H9 (cell line): Measurements from ENCODE around the gene ERCC8. TPM values are rescaled to one million over a fixed set of nuclear protein-coding genes. Genes with fewer than 3 reads are reported as not detected.

Experiments
- DNase-seq: peaks from one replicate; pipeline ENCODE4 v3.0.0-alpha.2; 2017
- H2AFZ ChIP-seq: one replicate; pipeline ENCODE4 v1.6.1; 2013; ENCODE audit warnings: mild to moderate bottlenecking, low read length, control low read depth, moderate library complexity
- H2AK5ac ChIP-seq: 2 replicates; pipeline ENCODE4 v1.6.1; 2013; ENCODE audit warnings: low read length, control low read depth, mixed read lengths; ENCODE audit not compliant: insufficient read length
- H2BK120ac ChIP-seq: one replicate; pipeline ENCODE4 v1.6.1; 2013; ENCODE audit warnings: low read depth, mild to moderate bottlenecking, low read length, control low read depth, inconsistent platforms; ENCODE audit not compliant: poor library complexity, severe bottlenecking
- H2BK12ac ChIP-seq: 2 replicates; pipeline ENCODE4 v1.6.1; 2013; ENCODE audit warnings: low read length, control low read depth, mixed read lengths, low read depth; ENCODE audit not compliant: insufficient read length
- H2BK15ac ChIP-seq: 2 replicates; pipeline ENCODE4 v1.6.1; 2013; ENCODE audit warnings: low read depth, low read length, control low read depth
- H2BK20ac ChIP-seq: one replicate; pipeline ENCODE4 v1.6.1; 2013; ENCODE audit warnings: low read depth, mild to moderate bottlenecking, low read length, control low read depth, inconsistent platforms; ENCODE audit not compliant: poor library complexity, severe bottlenecking
- H2BK5ac ChIP-seq: 2 replicates; pipeline ENCODE4 v1.6.1; 2013; ENCODE audit warnings: low read length, control low read depth, mixed read lengths; ENCODE audit not compliant: insufficient read length
- H3K14ac ChIP-seq: 2 replicates; pipeline ENCODE4 v1.6.1; 2013; ENCODE audit warnings: low read length, control low read depth; ENCODE audit not compliant: insufficient read depth
- H3K18ac ChIP-seq: 2 replicates; pipeline ENCODE4 v1.6.1; 2013; ENCODE audit warnings: low read depth, mild to moderate bottlenecking, mixed read lengths, low read length, control low read depth; ENCODE audit not compliant: insufficient read length
- H3K23ac ChIP-seq: 2 replicates; pipeline ENCODE4 v1.6.1; 2013; ENCODE audit warnings: low read length, control low read depth, mixed read lengths, low read depth; ENCODE audit not compliant: insufficient read length
- H3K23me2 ChIP-seq: 2 replicates; pipeline ENCODE4 v1.6.1; 2013; ENCODE audit warnings: low read depth, mild to moderate bottlenecking, mixed read lengths, low read length, control low read depth; ENCODE audit not compliant: insufficient read length, poor library complexity, severe bottlenecking
- H3K27ac ChIP-seq: 2 replicates; pipeline ENCODE4 v1.5.1; 2013; ENCODE audit warnings: low read length, control low read depth, mixed read lengths, low read depth; ENCODE audit not compliant: insufficient read length
- H3K27me3 ChIP-seq: 2 replicates; pipeline ENCODE4 v1.6.1; 2013; ENCODE audit warnings: low read length, control low read depth, inconsistent platforms; ENCODE audit not compliant: insufficient read depth
- H3K4ac ChIP-seq: 2 replicates; pipeline ENCODE4 v1.6.1; 2013; ENCODE audit warnings: low read depth, mild to moderate bottlenecking, control low read depth, inconsistent platforms, low read length, moderate library complexity
- H3K4me1 ChIP-seq: 2 replicates; pipeline ENCODE4 v1.6.1; 2013; ENCODE audit warnings: low read length, control low read depth, inconsistent platforms; ENCODE audit not compliant: insufficient read depth
- H3K4me2 ChIP-seq: 2 replicates; pipeline ENCODE4 v1.6.1; 2013; ENCODE audit warnings: low read length, control low read depth, mixed read lengths; ENCODE audit not compliant: insufficient read length, insufficient read depth
- H3K56ac ChIP-seq: 2 replicates; pipeline ENCODE4 v1.6.1; 2013; ENCODE audit warnings: low read depth, mild to moderate bottlenecking, mixed read lengths, low read length, control low read depth; ENCODE audit not compliant: insufficient read length
- H3K79me1 ChIP-seq: 2 replicates; pipeline ENCODE4 v1.6.1; 2013; ENCODE audit warnings: low read depth, mild to moderate bottlenecking, moderate library complexity, low read length, control low read depth, inconsistent platforms; ENCODE audit not compliant: insufficient read depth, poor library complexity, severe bottlenecking
- H3K79me2 ChIP-seq: 2 replicates; pipeline ENCODE4 v1.6.1; 2013; ENCODE audit warnings: low read length, control low read depth, inconsistent platforms; ENCODE audit not compliant: insufficient read depth
- H3K9ac ChIP-seq: 2 replicates; pipeline ENCODE4 v1.6.1; 2013; ENCODE audit warnings: low read length, control low read depth, mixed read lengths; ENCODE audit not compliant: insufficient read length; ENCODE audit errors: extremely low read depth
- H3K9me3 ChIP-seq: one replicate; pipeline ENCODE4 v1.6.1; 2013; ENCODE audit warnings: low read depth, low read length, inconsistent platforms; ENCODE audit not compliant: control insufficient read depth
- H3T11ph ChIP-seq: one replicate; pipeline ENCODE4 v1.6.1; 2013; ENCODE audit warnings: mild to moderate bottlenecking, low read length, control low read depth, inconsistent platforms
- H4K20me1 ChIP-seq: one replicate; pipeline ENCODE4 v1.6.1; 2013; ENCODE audit not compliant: control insufficient read depth, insufficient read length, insufficient read depth
- H4K5ac ChIP-seq: 2 replicates; pipeline ENCODE4 v1.6.1; 2013; ENCODE audit warnings: low read depth, mild to moderate bottlenecking, mixed read lengths, low read length, control low read depth; ENCODE audit not compliant: insufficient read length
- H4K8ac ChIP-seq: replicated peaks from 2 replicates; pipeline ENCODE4 v1.6.1; 2013; ENCODE audit warnings: low read length, control low read depth, mixed read lengths, low read depth; ENCODE audit not compliant: insufficient read length
- H4K91ac ChIP-seq: 2 replicates; pipeline ENCODE4 v1.6.1; 2013; ENCODE audit warnings: low read depth, mild to moderate bottlenecking, moderate library complexity, mixed read lengths, low read length, control low read depth; ENCODE audit not compliant: insufficient read length
- H3K27ac Mint-ChIP-seq, 3 experiments: 2 replicates in 2 of 3; 3 replicates in 1 of 3; pipeline ENCODE4 v1.8.0; 2020 to 2021; ENCODE audit warnings: mixed read lengths in 3 of 3, mild to moderate bottlenecking in 1 of 3, moderate library complexity in 1 of 3
- H3K27me3 Mint-ChIP-seq: 2 replicates; pipeline ENCODE4 v1.8.0; 2021; ENCODE audit warnings: low read depth, mild to moderate bottlenecking, moderate library complexity, mixed read lengths
- H3K36me3 Mint-ChIP-seq, 3 experiments: 2 replicates in 2 of 3; 3 replicates in 1 of 3; pipeline ENCODE4 v1.8.0; 2020 to 2021; ENCODE audit warnings: low read depth in 3 of 3, mixed read lengths in 3 of 3; ENCODE audit not compliant: insufficient read depth in 1 of 3
- H3K4me1 Mint-ChIP-seq, 2 experiments: 2 replicates each; pipeline ENCODE4 v1.8.0; 2020; ENCODE audit warnings: mixed read lengths in 2 of 2
- H3K4me3 Mint-ChIP-seq, 2 experiments: 2 replicates in 1 of 2; 3 replicates in 1 of 2; pipeline ENCODE4 v1.8.0; 2020 to 2021; ENCODE audit warnings: mild to moderate bottlenecking in 2 of 2, mixed read lengths in 2 of 2, moderate library complexity in 1 of 2
- H3K9me3 Mint-ChIP-seq, 2 experiments: 2 replicates in 1 of 2; 3 replicates in 1 of 2; pipeline ENCODE4 v1.8.0; 2020; ENCODE audit warnings: mild to moderate bottlenecking in 2 of 2, mixed read lengths in 2 of 2, moderate library complexity in 1 of 2
- CTCF ChIP-seq: fragments of 200-600 bp; sonication (generic); conservative IDR thresholded peaks from 3 replicates; pipeline ENCODE4 v1.8.0; 2021; ENCODE audit warnings: antibody characterized with exemption, mild to moderate bottlenecking
- whole genome bisulfite sequencing: extraction: QIAGEN DNeasy Blood & Tissue Kit; methylation state at CpG from one replicate; pipeline ENCODE4 v1.1.7; 2013; ENCODE audit warnings: missing lambda C conversion rate, low lambda C conversion rate, mixed read lengths; ENCODE audit not compliant: insufficient read length; ENCODE audit errors: extremely low coverage; 5-methylcytosine and 5-hydroxymethylcytosine counted together
- total RNA-seq: library from RNA; stranded (reverse); gene quantifications from 2 replicates; pipeline ENCODE4 v1.2.1, GENCODE V29; 2021

The ERCC8 gene
- total RNA-seq, 1 experiment from 2014 or later, result 18.0 TPM

GRCh38 chr5:60888359-60889061 is 56.4 kb downstream of the ERCC8 start:
- Histone ChIP-seq H3K9ac (no peak overlapping the region), H2AFZ (no peak overlapping the region), H2BK15ac (no peak overlapping the region), H2BK20ac (no peak overlapping the region), H3K56ac (no peak overlapping the region), H4K91ac (no peak overlapping the region), H3K23me2 (no peaks in the 10 kb centered on the region), H3K4me1 (no peaks in the 10 kb centered on the region; the same call in 1 of the 2 replicates), H3K79me2 (no peaks in the 10 kb centered on the region), H3K18ac (no peak overlapping the region), H2BK5ac (no peak overlapping the region), H3K23ac (no peak overlapping the region), H2BK12ac (no peak overlapping the region), H3K9me3 (no peaks in the 10 kb centered on the region), H3K14ac (no peak overlapping the region), H3K27me3 (no peaks in the 10 kb centered on the region), H4K5ac (no peak overlapping the region), H3K4me2 (no peak overlapping the region), H3K27ac (no peak overlapping the region), H4K20me1 (no peaks in the 10 kb centered on the region), H3K4ac (no peak overlapping the region), H3K79me1 (no peaks in the 10 kb centered on the region), H2AK5ac (no peak overlapping the region), H4K8ac (no peak overlapping the region), H3T11ph (no peak overlapping the region), H2BK120ac (no peak overlapping the region)
- Mint-ChIP-seq H3K27ac (no peak overlapping the region), H3K27me3 (no peaks in the 10 kb centered on the region), H3K9me3 (peaks cover 0 to 3% of the 10 kb centered on the region in 2 experiments; a peak in 2 of 5 replicates), H3K4me1 (peaks cover 14 to 15% of the 10 kb centered on the region in 2 experiments), H3K4me3 (no peak overlapping the region), H3K36me3 (peaks cover 17 to 29% (median 18%) of the 10 kb centered on the region in 3 experiments)
- no peak for DNase-seq
- WGBS, result no CpG with 5 or more reads among the region's 2 CpGs
- TF ChIP-seq CTCF, result no peak
